Parathyroid adenoma (tissue), 2 donors: ENCODE measurements around the gene PFKL.

ENCODE experiments used
- H2AFZ ChIP-seq: fragments of 300-600 bp; sonication (generic); one replicate; pipeline ENCODE4 v1.7.0; 2017; ENCODE audit warnings: antibody characterized with exemption, mild to moderate bottlenecking
- H3K27ac ChIP-seq: fragments of 300-600 bp; sonication (generic); one replicate; pipeline ENCODE4 v1.7.0; 2017
- H3K27me3 ChIP-seq: fragments of 300-600 bp; sonication (generic); one replicate; pipeline ENCODE4 v1.7.0; 2017; ENCODE audit warnings: low read length; ENCODE audit not compliant: control insufficient read depth, insufficient read depth
- H3K36me3 ChIP-seq: fragments of 300-600 bp; sonication (generic); one replicate; pipeline ENCODE4 v1.7.0; 2017; ENCODE audit warnings: low read length; ENCODE audit not compliant: control insufficient read depth, insufficient read depth
- H3K4me1 ChIP-seq: fragments of 300-600 bp; sonication (generic); one replicate; pipeline ENCODE4 v1.7.0; 2017; ENCODE audit warnings: control low read depth
- H3K4me2 ChIP-seq: fragments of 300-600 bp; sonication (generic); one replicate; pipeline ENCODE4 v1.7.0; 2017; ENCODE audit warnings: low read length
- H3K4me3 ChIP-seq: fragments of 300-600 bp; sonication (generic); one replicate; pipeline ENCODE4 v1.7.0; 2017; ENCODE audit warnings: low read depth, low read length
- H3K79me2 ChIP-seq: fragments of 300-600 bp; sonication (generic); one replicate; pipeline ENCODE4 v1.7.0; 2017; ENCODE audit warnings: control low read depth
- H3K9ac ChIP-seq: fragments of 300-600 bp; sonication (generic); one replicate; pipeline ENCODE4 v1.7.0; 2017; ENCODE audit warnings: mild to moderate bottlenecking
- H3K9me3 ChIP-seq: fragments of 300-600 bp; sonication (generic); one replicate; pipeline ENCODE4 v1.7.0; 2017; ENCODE audit warnings: low read length; ENCODE audit not compliant: control insufficient read depth
- TF ChIP-seq, protein P1 (sequence below): fragments of 300-600 bp; sonication (generic); IDR thresholded peaks from one replicate; pipeline ENCODE4 v1.7.0; 2017; ENCODE audit warnings: antibody characterized with exemption, mild to moderate bottlenecking
- donor health status: primary hyperparathyroidism.

PFKL gene

DNA sequence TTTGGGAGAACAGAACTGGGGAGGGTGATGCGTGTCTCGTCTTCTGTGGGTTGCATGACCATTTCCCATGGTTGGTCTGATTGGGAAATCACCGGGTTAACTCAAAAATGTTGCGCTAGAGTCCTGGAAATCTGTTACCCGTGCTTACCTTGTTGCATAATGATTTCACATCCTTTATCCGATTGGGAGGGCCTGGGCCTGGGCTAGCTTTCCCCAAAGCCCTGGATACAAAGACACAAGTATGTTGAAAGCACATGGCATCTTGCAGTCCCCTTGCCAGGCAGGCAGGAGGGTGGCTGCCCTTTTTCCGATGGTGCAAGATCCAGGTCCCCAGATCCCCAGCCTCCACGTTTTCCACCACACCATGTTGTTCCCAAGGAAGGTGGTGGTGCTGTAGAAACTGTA lies 54.1 kb downstream of the PFKL start:
- H3K9me3 ChIP-seq: no peaks in the 10 kb centered on the region
- H2AFZ ChIP-seq: no peak overlapping the region
- no peak overlapping the region for H3K4me2 ChIP-seq
- H3K4me3 ChIP-seq: no peak overlapping the region
- H3K36me3 ChIP-seq: no peaks in the 10 kb centered on the region
- no peaks in the 10 kb centered on the region for H3K27me3 ChIP-seq
- H3K79me2 ChIP-seq: no peaks in the 10 kb centered on the region
- TF ChIP-seq, protein P1, sequence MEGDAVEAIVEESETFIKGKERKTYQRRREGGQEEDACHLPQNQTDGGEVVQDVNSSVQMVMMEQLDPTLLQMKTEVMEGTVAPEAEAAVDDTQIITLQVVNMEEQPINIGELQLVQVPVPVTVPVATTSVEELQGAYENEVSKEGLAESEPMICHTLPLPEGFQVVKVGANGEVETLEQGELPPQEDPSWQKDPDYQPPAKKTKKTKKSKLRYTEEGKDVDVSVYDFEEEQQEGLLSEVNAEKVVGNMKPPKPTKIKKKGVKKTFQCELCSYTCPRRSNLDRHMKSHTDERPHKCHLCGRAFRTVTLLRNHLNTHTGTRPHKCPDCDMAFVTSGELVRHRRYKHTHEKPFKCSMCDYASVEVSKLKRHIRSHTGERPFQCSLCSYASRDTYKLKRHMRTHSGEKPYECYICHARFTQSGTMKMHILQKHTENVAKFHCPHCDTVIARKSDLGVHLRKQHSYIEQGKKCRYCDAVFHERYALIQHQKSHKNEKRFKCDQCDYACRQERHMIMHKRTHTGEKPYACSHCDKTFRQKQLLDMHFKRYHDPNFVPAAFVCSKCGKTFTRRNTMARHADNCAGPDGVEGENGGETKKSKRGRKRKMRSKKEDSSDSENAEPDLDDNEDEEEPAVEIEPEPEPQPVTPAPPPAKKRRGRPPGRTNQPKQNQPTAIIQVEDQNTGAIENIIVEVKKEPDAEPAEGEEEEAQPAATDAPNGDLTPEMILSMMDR: no peak
- H3K4me1 ChIP-seq: no peaks in the 10 kb centered on the region
- H3K9ac ChIP-seq: no peak overlapping the region
- H3K27ac ChIP-seq: no peak overlapping the region

DNA sequence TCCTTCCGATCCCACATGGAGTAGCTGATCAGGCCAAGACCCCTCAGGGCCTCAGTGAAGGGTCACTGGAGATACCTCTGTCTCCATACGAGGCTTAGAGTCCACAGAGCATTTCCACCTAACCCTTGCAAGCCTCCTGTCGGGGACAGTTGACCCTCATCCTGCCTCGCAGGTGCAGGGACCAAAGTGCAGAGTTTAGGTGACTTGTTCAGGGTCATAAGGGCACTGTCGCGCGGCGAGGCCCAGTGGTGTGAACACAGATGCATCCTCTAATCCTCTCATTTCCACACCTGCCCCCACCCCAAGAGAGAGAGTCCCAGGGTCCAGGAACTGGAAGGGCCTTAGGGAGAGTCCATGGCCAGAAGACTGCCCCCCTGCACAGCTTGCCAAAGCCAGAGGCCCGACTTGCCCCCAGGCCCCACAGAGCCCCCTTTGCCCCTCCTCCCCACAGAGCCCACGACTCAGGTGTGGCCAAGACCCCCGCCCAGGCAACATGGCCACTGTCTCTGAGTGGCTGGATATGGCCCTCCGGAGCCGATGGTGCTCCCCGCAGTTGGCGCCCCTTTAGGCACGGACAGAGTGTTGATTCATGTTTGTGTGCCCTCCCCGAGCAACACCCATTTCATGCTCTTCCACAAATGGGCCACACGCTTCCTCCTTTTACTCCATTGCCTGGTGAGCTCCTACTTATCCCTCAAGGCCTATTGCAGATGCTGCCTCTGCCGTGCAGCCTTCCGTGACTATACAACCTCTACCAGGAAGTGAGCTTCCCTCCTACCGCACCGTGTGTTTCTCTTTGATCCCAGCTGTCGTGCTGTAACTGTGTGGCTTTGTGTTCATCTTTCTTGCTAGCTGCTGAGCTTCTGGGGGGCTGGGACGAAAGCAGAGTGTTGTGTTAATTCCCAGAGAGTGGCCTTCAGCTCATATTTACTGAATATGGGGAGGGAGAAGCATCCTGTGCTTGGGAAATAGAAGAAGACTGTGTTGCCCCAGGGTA lies 55.2 kb downstream of the PFKL start:
- Histone ChIP-seq H3K4me3 (no peak overlapping the region), H3K4me2 (no peak overlapping the region), H3K4me1 (no peaks in the 10 kb centered on the region), H3K27me3 (no peaks in the 10 kb centered on the region), H3K27ac (no peak overlapping the region), H3K79me2 (no peaks in the 10 kb centered on the region), H3K36me3 (no peaks in the 10 kb centered on the region), H3K9me3 (no peaks in the 10 kb centered on the region), H3K9ac (no peak overlapping the region), H2AFZ (no peak overlapping the region)
- TF ChIP-seq, protein P1: no peak

DNA sequence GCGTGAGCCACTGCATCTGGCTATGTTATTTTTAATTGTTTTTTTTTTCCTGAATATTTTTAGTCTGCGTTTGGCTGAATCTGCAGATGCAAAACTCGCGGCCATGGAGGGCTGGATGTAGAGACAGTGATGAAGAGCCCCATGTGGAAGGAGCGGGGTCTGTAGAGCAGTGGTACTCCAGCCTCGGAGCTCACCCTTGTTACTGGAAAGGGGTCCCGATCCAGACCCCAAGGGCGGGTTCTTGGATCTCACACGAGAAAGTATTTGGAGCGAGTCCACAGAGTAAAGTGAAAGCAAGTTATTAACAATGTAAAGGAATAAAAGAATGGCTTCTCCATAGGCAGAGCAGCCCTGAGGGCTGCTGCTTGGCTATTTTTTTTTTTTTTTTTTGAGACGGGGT lies 56.3 kb downstream of the PFKL start:
- Histone ChIP-seq H3K79me2 (no peaks in the 10 kb centered on the region), H3K4me2 (no peak overlapping the region), H3K27ac (no peak overlapping the region), H2AFZ (no peak overlapping the region), H3K36me3 (no peaks in the 10 kb centered on the region), H3K27me3 (no peaks in the 10 kb centered on the region), H3K4me3 (no peak overlapping the region), H3K4me1 (no peaks in the 10 kb centered on the region), H3K9ac (no peak overlapping the region), H3K9me3 (no peaks in the 10 kb centered on the region)
- TF ChIP-seq, protein P1: no peak

DNA sequence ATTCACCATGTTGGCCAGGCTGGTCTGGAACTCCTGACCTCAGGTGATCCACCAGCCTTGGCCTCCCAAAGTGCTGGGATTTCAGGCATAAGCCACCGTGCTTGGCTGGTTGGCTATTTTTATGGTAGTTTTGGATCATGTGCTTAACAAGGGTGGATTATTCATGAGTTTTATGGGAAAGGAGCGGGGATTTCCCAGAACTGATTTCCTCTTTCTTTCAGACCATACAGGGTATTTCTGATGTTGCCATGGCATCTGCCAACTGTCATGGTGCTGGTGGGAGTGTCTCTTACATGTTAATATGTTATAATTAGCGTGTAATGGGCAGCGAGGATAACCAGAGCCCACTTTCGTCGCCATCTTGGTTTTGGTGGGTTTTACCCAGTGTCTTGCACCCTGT lies 56.8 kb downstream of the PFKL start:
- H3K4me3 ChIP-seq: no peak overlapping the region
- H3K36me3 ChIP-seq: no peaks in the 10 kb centered on the region
- H3K4me2 ChIP-seq: no peak overlapping the region
- TF ChIP-seq, protein P1: no peak
- no peak overlapping the region for H3K27ac ChIP-seq
- no peaks in the 10 kb centered on the region for H3K9me3 ChIP-seq
- no peak overlapping the region for H2AFZ ChIP-seq
- H3K9ac ChIP-seq: no peak overlapping the region
- no peaks in the 10 kb centered on the region for H3K4me1 ChIP-seq
- H3K79me2 ChIP-seq: no peaks in the 10 kb centered on the region
- H3K27me3 ChIP-seq: no peaks in the 10 kb centered on the region
